HG03354 (cell line): Measurements from ENCODE around the gene ATP9B.

ENCODE experiments used
- ATAC-seq: cut with Tn5 transposase; IDR thresholded peaks from one replicate; pipeline ENCODE4 v1.9.1; 2021; ENCODE audit warnings: mild to moderate bottlenecking; ENCODE audit not compliant: unreplicated experiment, poor library complexity, severe bottlenecking

Gene ATP9B

GRCh38 chr18:79339094-79339908, 270.1 kb downstream of the ATP9B start:
- ATAC-seq: no peak

- ATAC-seq: no peak
Measured at GRCh38 chr18:79343567-79344207, 274.5 kb downstream of the ATP9B start.

- no peak for ATAC-seq
Measured at GRCh38 chr18:79344208-79344581, 275.0 kb downstream of the ATP9B start.

- ATAC-seq: no peak
Measured at GRCh38 chr18:79345366-79345765, 276.2 kb downstream of the ATP9B start.

- ATAC-seq: no peak
Measured at GRCh38 chr18:79345981-79346380, 276.8 kb downstream of the ATP9B start.

- ATAC-seq: no peak
Measured at GRCh38 chr18:79348066-79348465, 278.9 kb downstream of the ATP9B start.

GRCh38 chr18:79352432-79352831, 283.2 kb downstream of the ATP9B start:
- ATAC-seq: no peak

GRCh38 chr18:79353267-79353666, 284.1 kb downstream of the ATP9B start:
- no peak for ATAC-seq

GRCh38 chr18:79354350-79354749, 285.2 kb downstream of the ATP9B start:
- ATAC-seq: no peak

- peak; percentile 43 for ATAC-seq
Measured at GRCh38 chr18:79355433-79356335, 286.5 kb downstream of the ATP9B start.

- peak; percentile 91 for ATAC-seq
Measured at GRCh38 chr18:79356435-79356834, 287.2 kb downstream of the ATP9B start.

- no peak for ATAC-seq
Measured at GRCh38 chr18:79360933-79361332, 291.7 kb downstream of the ATP9B start.

GRCh38 chr18:79361766-79362522, 292.8 kb downstream of the ATP9B start:
- no peak for ATAC-seq

- ATAC-seq: no peak
Measured at GRCh38 chr18:79365701-79366100, 296.5 kb downstream of the ATP9B start.

- ATAC-seq: no peak
Measured at GRCh38 chr18:79366177-79367094, 297.2 kb downstream of the ATP9B start.

- ATAC-seq: no peak
Measured at GRCh38 chr18:79367480-79367879, 298.3 kb downstream of the ATP9B start.

GRCh38 chr18:79367989-79368388, 298.8 kb downstream of the ATP9B start:
- ATAC-seq: no peak

GRCh38 chr18:79368681-79369080, 299.5 kb downstream of the ATP9B start:
- ATAC-seq: no peak
